IMR-90 (cell line): ENCODE results near the gene RPH3AL. TPM values are rescaled to one million over a fixed set of nuclear protein-coding genes. Genes with fewer than 3 reads are reported as not detected.

Source experiments
- ATAC-seq: fragments of 200-7000 bp; cut with Tn5 transposase; 2 replicates; pipeline ENCODE4 v1.9.1; 2020; ENCODE audit warnings: low read depth, mild to moderate bottlenecking, moderate library complexity
- BruUV-seq: library from RNA; stranded (reverse); fragments of 400-500 nt; replicated peaks from 2 replicates; lab custom pipeline; 2021; lab: Mats Ljungman, UMichigan
- CTCF ChIA-PET: fragments of 300-600 bp; formaldehyde crosslinking; extraction: SDS; loops from one replicate; lab custom pipeline; 2021; ENCODE audit warnings: antibody characterized with exemption; lab: Yijun Ruan, JAX
- POLR2A ChIA-PET: fragments of 300-600 bp; sonication (Branson Sonifier 250); formaldehyde crosslinking; loops from one replicate; lab custom pipeline; 2022; ENCODE audit warnings: antibody characterized with exemption; ENCODE audit not compliant: unreplicated experiment; lab: Charles Lee
- DNase-seq: peaks from one replicate; pipeline ENCODE4 v3.0.0; 2013
- H2AFZ ChIP-seq: replicated peaks from 2 replicates; pipeline ENCODE3; 2013; ENCODE audit warnings: low read length, mild to moderate bottlenecking; ENCODE audit not compliant: poor library complexity
- H2AK5ac ChIP-seq: 2 replicates; pipeline ENCODE4 v1.6.1; 2013; ENCODE audit warnings: low read depth, low read length, inconsistent platforms
- H2AK9ac ChIP-seq: replicated peaks from 2 replicates; pipeline ENCODE3; 2013; ENCODE audit warnings: mild to moderate bottlenecking, low read depth, low read length, moderate library complexity; ENCODE audit not compliant: poor library complexity
- H2BK120ac ChIP-seq: 2 replicates; pipeline ENCODE4 v1.6.1; 2013; ENCODE audit warnings: low read depth, low read length, inconsistent platforms
- H2BK15ac ChIP-seq: 3 replicates; pipeline ENCODE4 v1.6.1; 2013; ENCODE audit warnings: low read depth, low read length, inconsistent platforms
- H2BK20ac ChIP-seq: 2 replicates; pipeline ENCODE4 v1.6.1; 2013; ENCODE audit warnings: low read depth, mild to moderate bottlenecking, inconsistent platforms, low read length, moderate library complexity
- H2BK5ac ChIP-seq: 2 replicates; pipeline ENCODE4 v1.6.1; 2013; ENCODE audit warnings: mild to moderate bottlenecking, low read depth, low read length, inconsistent platforms; ENCODE audit not compliant: poor library complexity, severe bottlenecking
- H3K14ac ChIP-seq: replicated peaks from 2 replicates; pipeline ENCODE4 v1.6.1; 2013; ENCODE audit warnings: low read depth, low read length, inconsistent platforms
- H3K18ac ChIP-seq: 2 replicates; pipeline ENCODE4 v1.6.1; 2013; ENCODE audit warnings: low read depth, low read length, control low read depth
- H3K23ac ChIP-seq: 2 replicates; pipeline ENCODE4 v1.6.1; 2013; ENCODE audit warnings: low read depth, low read length, inconsistent platforms
- H3K27ac ChIP-seq: 2 replicates; pipeline ENCODE4 v1.5.1; 2013; ENCODE audit warnings: mild to moderate bottlenecking, control low read depth, low read length; ENCODE audit not compliant: insufficient read depth
- H3K27me3 ChIP-seq: 2 replicates; pipeline ENCODE4 v1.6.1; 2013; ENCODE audit warnings: low read length; ENCODE audit not compliant: control insufficient read depth, insufficient read depth
- H3K36me3 ChIP-seq: 2 replicates; pipeline ENCODE4 v1.6.1; 2013; ENCODE audit warnings: low read length, mixed read lengths; ENCODE audit not compliant: control insufficient read depth, insufficient read depth
- H3K4ac ChIP-seq: 2 replicates; pipeline ENCODE4 v1.6.1; 2013; ENCODE audit warnings: low read depth, low read length, inconsistent platforms
- H3K4me1 ChIP-seq: 2 replicates; pipeline ENCODE4 v1.6.1; 2013; ENCODE audit warnings: low read length, mixed read lengths; ENCODE audit not compliant: control insufficient read depth, insufficient read depth
- H3K4me2 ChIP-seq: 2 replicates; pipeline ENCODE4 v1.6.1; 2013; ENCODE audit warnings: low read depth, mild to moderate bottlenecking, control low read depth, low read length, moderate library complexity
- H3K4me3 ChIP-seq: 2 replicates; pipeline ENCODE4 v1.5.1; 2013; ENCODE audit warnings: low read depth, mild to moderate bottlenecking, control low read depth, low read length, moderate library complexity; ENCODE audit not compliant: insufficient read depth
- H3K56ac ChIP-seq: 2 replicates; pipeline ENCODE4 v1.6.1; 2013; ENCODE audit warnings: low read length, inconsistent platforms; ENCODE audit not compliant: insufficient read depth; ENCODE audit errors: extremely low read depth
- H3K79me1 ChIP-seq, 2 experiments: 2 replicates each; pipeline ENCODE4 v1.6.1; 2013; ENCODE audit warnings: low read length in 2 of 2, inconsistent platforms in 1 of 2, low read depth in 1 of 2
- H3K9ac ChIP-seq: 2 replicates; pipeline ENCODE4 v1.6.1; 2013; ENCODE audit warnings: low read depth, low read length, control low read depth
- H3K9me1 ChIP-seq: 2 replicates; pipeline ENCODE4 v1.6.1; 2013; ENCODE audit warnings: low read length, inconsistent platforms; ENCODE audit not compliant: insufficient read depth
- H3K9me3 ChIP-seq: 2 replicates; pipeline ENCODE4 v1.6.1; 2013; ENCODE audit warnings: low read length; ENCODE audit not compliant: control insufficient read depth, insufficient read depth
- H4K20me1 ChIP-seq: 2 replicates; pipeline ENCODE4 v1.6.1; 2013; ENCODE audit warnings: low read length, inconsistent platforms; ENCODE audit not compliant: insufficient read depth
- H4K5ac ChIP-seq: 2 replicates; pipeline ENCODE4 v1.6.1; 2013; ENCODE audit warnings: mild to moderate bottlenecking, low read depth, low read length, control low read depth
- H4K8ac ChIP-seq, 2 experiments: 2 replicates each; pipeline ENCODE4 v1.6.1; 2013; ENCODE audit warnings: low read depth in 2 of 2, low read length in 2 of 2, control low read depth in 1 of 2, inconsistent platforms in 1 of 2
- H4K91ac ChIP-seq: 2 replicates; pipeline ENCODE4 v1.6.1; 2013; ENCODE audit warnings: low read depth, low read length, inconsistent platforms; ENCODE audit not compliant: insufficient read depth
- BHLHE40 ChIP-seq: fragments of 150-350 bp; IDR thresholded peaks from 2 replicates; pipeline ENCODE4 v1.6.1; 2016; ENCODE audit warnings: mild to moderate bottlenecking, low read depth, low read length
- CEBPB ChIP-seq: IDR thresholded peaks from 2 replicates; pipeline ENCODE4 v1.6.1; 2012; ENCODE audit warnings: low read depth, low read length, improper control_type of control experiment
- CHD1 ChIP-seq: IDR thresholded peaks from 2 replicates; pipeline ENCODE4 v1.6.1; 2012; ENCODE audit warnings: low read depth, low read length, improper control_type of control experiment
- CTCF ChIP-seq: conservative IDR thresholded peaks from 2 replicates; pipeline ENCODE4 v1.5.1; 2012; ENCODE audit warnings: mild to moderate bottlenecking, low read depth, low read length, improper control_type of control experiment
- FOS ChIP-seq: fragments of 150-350 bp; IDR thresholded peaks from 2 replicates; pipeline ENCODE4 v1.6.1; 2016; ENCODE audit warnings: low read depth, low read length
- MAFK ChIP-seq: IDR thresholded peaks from 2 replicates; pipeline ENCODE4 v1.6.1; 2012; ENCODE audit warnings: low read depth, low read length, improper control_type of control experiment
- MAZ ChIP-seq: IDR thresholded peaks from 2 replicates; pipeline ENCODE4 v1.6.1; 2012; ENCODE audit warnings: low read depth, mild to moderate bottlenecking, low read length, improper control_type of control experiment, moderate library complexity, borderline replicate concordance
- MXI1 ChIP-seq: IDR thresholded peaks from 2 replicates; pipeline ENCODE4 v1.6.1; 2012; ENCODE audit warnings: low read depth, mild to moderate bottlenecking, low read length, moderate library complexity, borderline replicate concordance
- NFE2L2 ChIP-seq: fragments of 150-350 bp; IDR thresholded peaks from 2 replicates; pipeline ENCODE4 v1.6.1; 2016; ENCODE audit warnings: low read depth, mild to moderate bottlenecking, low read length
- POLR2A ChIP-seq: IDR thresholded peaks from 2 replicates; pipeline ENCODE4 v1.6.1; 2012; ENCODE audit warnings: mild to moderate bottlenecking, low read depth, low read length
- RAD21 ChIP-seq: IDR thresholded peaks from 2 replicates; pipeline ENCODE4 v1.6.1; 2012; ENCODE audit warnings: low read length, improper control_type of control experiment
- RCOR1 ChIP-seq: IDR thresholded peaks from 2 replicates; pipeline ENCODE4 v1.6.1; 2012; ENCODE audit warnings: mild to moderate bottlenecking, low read length, improper control_type of control experiment; ENCODE audit not compliant: insufficient replicate concordance
- RFX5 ChIP-seq: IDR thresholded peaks from 2 replicates; pipeline ENCODE4 v1.8.0; 2012; ENCODE audit warnings: low read depth, mild to moderate bottlenecking, low read length, moderate library complexity
- SMC3 ChIP-seq: fragments of 150-350 bp; IDR thresholded peaks from 2 replicates; pipeline ENCODE4 v1.6.1; 2016; ENCODE audit warnings: low read depth, mild to moderate bottlenecking, antibody characterized with exemption, low read length, moderate library complexity
- USF2 ChIP-seq: fragments of 150-350 bp; IDR thresholded peaks from 2 replicates; pipeline ENCODE4 v1.6.1; 2017; ENCODE audit warnings: mild to moderate bottlenecking, antibody characterized with exemption, low read length, low read depth
- WGBS, 2 experiments: methylation state at CpG; one replicate each; pipeline versions ENCODE4 v1.1.5 to v1.1.7; 2013; ENCODE audit warnings: missing lambda C conversion rate in 2 of 2; ENCODE audit not compliant: insufficient read length in 1 of 2; ENCODE audit errors: extremely low coverage in 2 of 2; 5-methylcytosine and 5-hydroxymethylcytosine counted together
- dilution Hi-C: fragments of 300-500 bp; cut with HindIII; formaldehyde crosslinking; loops from one replicate; pipeline ENCODE4 v1.14.3; 2018; ENCODE audit warnings: low sequenced_read_pairs; ENCODE audit not compliant: unreplicated experiment
- in situ Hi-C: fragments of 300-500 bp; cut with MboI; formaldehyde crosslinking; loops from 3 replicates; pipeline ENCODE4 v1.14.3; 2019; ENCODE audit warnings: low sequenced_read_pairs, inconsistent platforms, mixed read lengths
- intact Hi-C: fragments of 100-400 bp; cut with micrococcal nuclease; formaldehyde crosslinking; loops from 2 replicates; pipeline ENCODE4 v1.10.0; 2022
- polyA plus RNA-seq, 3 experiments: library from polyadenylated mRNA; depleted of rRNA; stranded (reverse); fragments of >200 nt; gene quantifications; 2 replicates each; pipeline ENCODE4 v1.2.3, GENCODE V29; 2012; ENCODE audit warnings: low replicate concordance in 1 of 3
- total RNA-seq: library from RNA; depleted of rRNA; stranded (reverse); fragments of >200 nt; gene quantifications from 2 replicates; pipeline ENCODE4 v1.2.3, GENCODE V29; 2012
- TF ChIP-seq, protein P1 (sequence below): fragments of 150-350 bp; IDR thresholded peaks from 2 replicates; pipeline ENCODE4 v1.6.1; 2016; ENCODE audit warnings: low read depth, mild to moderate bottlenecking, low read length, moderate library complexity, borderline replicate concordance

The RPH3AL gene
- total and polyA plus RNA-seq, 2 of the 4 experiments (the other 2 are of a cell fraction) = 1.8 to 2.5 TPM

- Histone ChIP-seq H3K27me3 (peaks cover 15% of the 10 kb centered on the region), H2AFZ (peak overlapping the region; percentile 14), H4K5ac (no peak overlapping the region), H3K56ac (no peak overlapping the region), H3K4me2 (no peak overlapping the region), H3K9me1 (no peaks in the 10 kb centered on the region), H3K4me3 (no peak overlapping the region), H3K79me1 (no peaks in the 10 kb centered on the region), H3K23ac (no peak overlapping the region), H3K9ac (no peak overlapping the region), H4K91ac (no peak overlapping the region), H2AK9ac (no peak overlapping the region), H3K14ac (no peak overlapping the region), H2AK5ac (no peak overlapping the region), H2BK20ac (no peak overlapping the region), H3K4ac (no peak overlapping the region), H4K20me1 (no peaks in the 10 kb centered on the region), H3K27ac (no peak overlapping the region), H2BK5ac (no peak overlapping the region), H3K4me1 (no peaks in the 10 kb centered on the region), H2BK120ac (no peak overlapping the region), H2BK15ac (no peak overlapping the region), H3K18ac (no peak overlapping the region), H4K8ac (no peak overlapping the region), H3K9me3 (no peaks in the 10 kb centered on the region), H3K36me3 (no peaks in the 10 kb centered on the region)
- TF ChIP-seq POLR2A = no peak
- TF ChIP-seq RCOR1 = no peak
- TF ChIP-seq BHLHE40 = no peak
- no peak for TF ChIP-seq CTCF
- TF ChIP-seq SMC3 = no peak
- TF ChIP-seq, protein P1, sequence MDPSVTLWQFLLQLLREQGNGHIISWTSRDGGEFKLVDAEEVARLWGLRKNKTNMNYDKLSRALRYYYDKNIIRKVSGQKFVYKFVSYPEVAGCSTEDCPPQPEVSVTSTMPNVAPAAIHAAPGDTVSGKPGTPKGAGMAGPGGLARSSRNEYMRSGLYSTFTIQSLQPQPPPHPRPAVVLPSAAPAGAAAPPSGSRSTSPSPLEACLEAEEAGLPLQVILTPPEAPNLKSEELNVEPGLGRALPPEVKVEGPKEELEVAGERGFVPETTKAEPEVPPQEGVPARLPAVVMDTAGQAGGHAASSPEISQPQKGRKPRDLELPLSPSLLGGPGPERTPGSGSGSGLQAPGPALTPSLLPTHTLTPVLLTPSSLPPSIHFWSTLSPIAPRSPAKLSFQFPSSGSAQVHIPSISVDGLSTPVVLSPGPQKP = no peak
- no peak for TF ChIP-seq RAD21
- no peak for TF ChIP-seq MAFK
- TF ChIP-seq CEBPB = no peak
- no peak for TF ChIP-seq CHD1
- no peak for TF ChIP-seq NFE2L2
- no peak for TF ChIP-seq RFX5
- no peak for TF ChIP-seq MXI1
- TF ChIP-seq MAZ = no peak
- no peak for TF ChIP-seq USF2
- TF ChIP-seq FOS = no peak
- DNase-seq (no peak), ATAC-seq (no peak)
- in situ Hi-C loops (no loop called here), dilution Hi-C loops (no loop called here), intact Hi-C loops (no loop called here)
- ChIA-PET CTCF (no interaction called here), POLR2A (no interaction called here)
- BruUV-seq = no TSS peak
- WGBS, 2 experiments = 66% methylated on average over 7 of the region's 8 CpGs; no CpG with 5 or more reads in 1 of the 2 experiments
Observed at GRCh38 chr17:193426-193810, 159.2 kb downstream of the RPH3AL start.
